ENCODE results near the gene ABRAXAS1. TPM values are rescaled to one million over a fixed set of nuclear protein-coding genes. Genes with fewer than 3 reads are reported as not detected.
"Not testable (repeated sequence)": the region's sequence is repeated elsewhere in the genome, so short reads cannot be mapped to it uniquely, and the experiment has no call there.

The ABRAXAS1 gene
- total RNA-seq: 5.9 TPM
- long read RNA-seq, full-length matches to known transcripts: 10 of 20 reads
- long read RNA-seq, partial matches to known transcripts: 0 of 20 reads
- long read RNA-seq, other reads (novel, unspliced or antisense): 10 of 20 reads

GRCh38 chr4:83484500-83485461, at the start of gene ABRAXAS1:
Gene ABRAXAS1, minus strand, starts transcription at chr4:83485100. Its CDS starts 28 bp downstream, at chr4:83485072.
- ATAC-seq (ENCODE audit: poor library complexity) (peak; percentile 100), DNase-seq (peak; percentile 97)
- intact Hi-C loops (cut with DNase I): no loop called here

GRCh38 chr4:83527671-83528070, 42.8 kb upstream of the ABRAXAS1 start:
- ATAC-seq (ENCODE audit: poor library complexity): no peak
- intact Hi-C loops (cut with DNase I): no loop called here
- DNase-seq: no peak

- ATAC-seq (ENCODE audit: poor library complexity) (no peak), DNase-seq (no peak)
- intact Hi-C loops (cut with DNase I): no loop called here
Measured at GRCh38 chr4:83522239-83522638, 37.3 kb upstream of the ABRAXAS1 start.

- intact Hi-C loops (cut with DNase I): no loop called here
- ATAC-seq (ENCODE audit: poor library complexity) (peak; percentile 43), DNase-seq (no peak)
Measured at GRCh38 chr4:83516042-83516772, 31.3 kb upstream of the ABRAXAS1 start.

GRCh38 chr4:83510442-83510841, 25.5 kb upstream of the ABRAXAS1 start:
- no peak for DNase-seq
- intact Hi-C loops (cut with DNase I): no loop called here
- no peak for ATAC-seq (ENCODE audit: poor library complexity)

GRCh38 chr4:83509156-83509585, 24.3 kb upstream of the ABRAXAS1 start:
- intact Hi-C loops (cut with DNase I): loop anchor here (5.0 kb wide), 1 partner anchor 133 kb away; no protein-coding TSS in a partner anchor
- ATAC-seq (ENCODE audit: poor library complexity): peak; percentile 65
- DNase-seq: peak; percentile 61

- ATAC-seq (ENCODE audit: poor library complexity) (no peak), DNase-seq (no peak)
- intact Hi-C loops (cut with DNase I): loop anchor here (5.0 kb wide), 1 partner anchor 137 kb away; no protein-coding TSS in a partner anchor
Measured at GRCh38 chr4:83504996-83505395, 20.1 kb upstream of the ABRAXAS1 start.

GRCh38 chr4:83504503-83504902, 19.6 kb upstream of the ABRAXAS1 start:
- DNase-seq (no peak), ATAC-seq (ENCODE audit: poor library complexity) (no peak)
- intact Hi-C loops (cut with DNase I): no loop called here

GRCh38 chr4:83503974-83504373, 19.1 kb upstream of the ABRAXAS1 start:
- ATAC-seq (ENCODE audit: poor library complexity) (no peak), DNase-seq (no peak)
- intact Hi-C loops (cut with DNase I): no loop called here

- ATAC-seq (ENCODE audit: poor library complexity); DNase-seq; intact Hi-C loops (cut with DNase I): not testable (repeated sequence)
Measured at GRCh38 chr4:83501671-83502070, 16.8 kb upstream of the ABRAXAS1 start.

- DNase-seq (no peak), ATAC-seq (ENCODE audit: poor library complexity) (no peak)
- intact Hi-C loops (cut with DNase I): no loop called here
Measured at GRCh38 chr4:83498187-83498586, 13.3 kb upstream of the ABRAXAS1 start.

- intact Hi-C loops (cut with DNase I); ATAC-seq (ENCODE audit: poor library complexity): not testable (repeated sequence)
Measured at GRCh38 chr4:83496085-83496917, 11.4 kb upstream of the ABRAXAS1 start.

GRCh38 chr4:83490876-83491450, 6.1 kb upstream of the ABRAXAS1 start:
- intact Hi-C loops (cut with DNase I): no loop called here

More at GRCh38 chr4:83496085-83496917, 11.4 kb upstream of the ABRAXAS1 start:
- not testable (repeated sequence) for DNase-seq

GRCh38 chr4:83489711-83490326, 4.9 kb upstream of the ABRAXAS1 start:
- no peak for DNase-seq
- no peak for ATAC-seq (ENCODE audit: poor library complexity)
- intact Hi-C loops (cut with DNase I): no loop called here

More at GRCh38 chr4:83490876-83491450, 6.1 kb upstream of the ABRAXAS1 start:
- ATAC-seq (ENCODE audit: poor library complexity): no peak
- DNase-seq: no peak

GRCh38 chr4:83486457-83487129, 1.7 kb upstream of the ABRAXAS1 start:
- ATAC-seq (ENCODE audit: poor library complexity): no peak
- intact Hi-C loops (cut with DNase I): no loop called here
- no peak for DNase-seq

GRCh38 chr4:83473966-83474365, 10.9 kb downstream of the ABRAXAS1 start:
- DNase-seq: no peak
- intact Hi-C loops (cut with DNase I): no loop called here
- ATAC-seq (ENCODE audit: poor library complexity): no peak

GRCh38 chr4:83473423-83473822, 11.5 kb downstream of the ABRAXAS1 start:
- intact Hi-C loops (cut with DNase I): no loop called here
- ATAC-seq (ENCODE audit: poor library complexity) (no peak), DNase-seq (no peak)
